MCF 10A (cell line): ENCODE measurements around the gene IRF4. TPM values are rescaled to one million over a fixed set of nuclear protein-coding genes. Genes with fewer than 3 reads are reported as not detected.

Source experiments
- BruUV-seq: library from RNA; stranded (reverse); fragments of 400-500 nt; replicated peaks from 2 replicates; lab custom pipeline; 2021; lab: Mats Ljungman, UMichigan
- CTCF ChIA-PET: fragments of 300-600 bp; sonication (Branson Sonifier 250); formaldehyde crosslinking; extraction: SDS; loops from one replicate; lab custom pipeline; 2021; ENCODE audit warnings: antibody characterized with exemption, inconsistent platforms; lab: Yijun Ruan, JAX
- POLR2A ChIA-PET: fragments of 300-600, 350-650 bp; sonication (Branson Sonifier 250); formaldehyde crosslinking; extraction: SDS; loops from one replicate; lab custom pipeline; 2020; ENCODE audit warnings: antibody characterized with exemption, inconsistent platforms; lab: Yijun Ruan, JAX
- DNase-seq: peaks from one replicate; pipeline ENCODE4 v3.0.0-alpha.2; 2018; ENCODE audit not compliant: unreplicated experiment
- H3K27ac Mint-ChIP-seq: one replicate; pipeline ENCODE4 v1.8.0; 2022; ENCODE audit warnings: mild to moderate bottlenecking, low read depth, mixed read lengths; ENCODE audit not compliant: unreplicated experiment
- H3K27me3 Mint-ChIP-seq: one replicate; pipeline ENCODE4 v1.8.0; 2022; ENCODE audit warnings: mixed read lengths; ENCODE audit not compliant: insufficient read depth, unreplicated experiment
- H3K36me3 Mint-ChIP-seq: one replicate; pipeline ENCODE4 v1.8.0; 2022; ENCODE audit warnings: mild to moderate bottlenecking, moderate library complexity, mixed read lengths; ENCODE audit not compliant: insufficient read depth, unreplicated experiment
- H3K4me1 Mint-ChIP-seq: one replicate; pipeline ENCODE4 v1.8.0; 2022; ENCODE audit warnings: mixed read lengths; ENCODE audit not compliant: insufficient read depth, unreplicated experiment
- H3K4me3 Mint-ChIP-seq: one replicate; pipeline ENCODE4 v1.8.0; 2022; ENCODE audit warnings: mild to moderate bottlenecking, moderate library complexity, mixed read lengths; ENCODE audit not compliant: unreplicated experiment
- H3K9me3 Mint-ChIP-seq: one replicate; pipeline ENCODE4 v1.8.0; 2022; ENCODE audit warnings: mixed read lengths; ENCODE audit not compliant: unreplicated experiment
- CTCF ChIP-seq: fragments of 200-600 bp; IDR thresholded peaks from one replicate; pipeline ENCODE4 v1.8.0; 2022; ENCODE audit warnings: antibody characterized with exemption, mild to moderate bottlenecking; ENCODE audit not compliant: unreplicated experiment
- intact Hi-C: fragments of 100-400 bp; cut with micrococcal nuclease; formaldehyde crosslinking; loops from 2 replicates; pipeline ENCODE4 v1.14.1; 2022
- total RNA-seq: library from RNA; stranded (reverse); gene quantifications from 2 replicates; pipeline ENCODE4 v1.2.3, GENCODE V29; 2022

IRF4 gene
- total RNA-seq, 1 experiment from 2014 or later, result not detected

GRCh38 chr6:362924-363249, 28.7 kb upstream of the IRF4 start:
- TF ChIP-seq CTCF, result no peak
- ChIA-PET CTCF (interaction anchor here (1.2 kb wide), 1 partner anchor 13 kb away, joined by 4 read pairs; no protein-coding TSS in a partner anchor), POLR2A (interaction anchor here (1.2 kb wide), 1 partner anchor 30 kb away, joined by 3 read pairs; no protein-coding TSS in a partner anchor)
- no peaks in the 10 kb centered on the region for H3K4me1 Mint-ChIP-seq
- no peaks in the 10 kb centered on the region for H3K36me3 Mint-ChIP-seq
- peaks cover 29% of the 10 kb centered on the region for H3K27me3 Mint-ChIP-seq
- DNase-seq, result no peak
- H3K9me3 Mint-ChIP-seq, result no peaks in the 10 kb centered on the region
- BruUV-seq, result no TSS peak
- H3K4me3 Mint-ChIP-seq, result no peak overlapping the region
- H3K27ac Mint-ChIP-seq, result no peak overlapping the region
- intact Hi-C loops, result loop anchor here (5.0 kb wide), 1 partner anchor 176 kb away; no protein-coding TSS in a partner anchor

GRCh38 chr6:363291-363690, 28.3 kb upstream of the IRF4 start:
- no peaks in the 10 kb centered on the region for H3K4me1 Mint-ChIP-seq
- CTCF ChIA-PET, result interaction anchor here (0.6 to 1.2 kb wide), 2 partner anchors 14 to 52 kb away, joined by 3 to 4 read pairs; no protein-coding TSS in a partner anchor
- no TSS peak for BruUV-seq

GRCh38 chr6:363909-364308, 27.6 kb upstream of the IRF4 start:
- ChIA-PET CTCF (interaction anchor here (0.6 kb wide), 1 partner anchor 53 kb away, joined by 3 read pairs; no protein-coding TSS in a partner anchor), POLR2A (no interaction called here)
- Mint-ChIP-seq H3K27me3 (peaks cover 31% of the 10 kb centered on the region), H3K36me3 (no peaks in the 10 kb centered on the region), H3K9me3 (no peaks in the 10 kb centered on the region), H3K4me3 (no peak overlapping the region), H3K4me1 (no peaks in the 10 kb centered on the region), H3K27ac (no peak overlapping the region)
- no peak for TF ChIP-seq CTCF
- intact Hi-C loops, result loop anchor here (5.0 kb wide), 1 partner anchor 177 kb away; no protein-coding TSS in a partner anchor
- no TSS peak for BruUV-seq
- DNase-seq, result no peak

More at GRCh38 chr6:363291-363690, 28.3 kb upstream of the IRF4 start:
- Mint-ChIP-seq H3K36me3 (no peaks in the 10 kb centered on the region), H3K27me3 (peaks cover 31% of the 10 kb centered on the region), H3K27ac (no peak overlapping the region), H3K9me3 (no peaks in the 10 kb centered on the region), H3K4me3 (no peak overlapping the region)
- intact Hi-C loops, result loop anchor here (5.0 kb wide), 1 partner anchor 176 kb away; no protein-coding TSS in a partner anchor
- POLR2A ChIA-PET, result interaction anchor here (1.2 kb wide), 1 partner anchor 30 kb away, joined by 3 read pairs; no protein-coding TSS in a partner anchor
- TF ChIP-seq CTCF, result no peak
- no peak for DNase-seq

GRCh38 chr6:364609-365540, 26.7 kb upstream of the IRF4 start:
- no peaks in the 10 kb centered on the region for H3K9me3 Mint-ChIP-seq
- ChIA-PET CTCF (interaction anchor here (0.6 to 0.7 kb wide), 2 partner anchors 9 to 341 kb away, joined by 3 to 4 read pairs; no protein-coding TSS in a partner anchor), POLR2A (interaction anchor here (0.6 to 1.0 kb wide), 3 partner anchors 18 to 71 kb away, joined by 3 read pairs; no protein-coding TSS in a partner anchor)
- H3K4me3 Mint-ChIP-seq, result no peak overlapping the region
- no TSS peak for BruUV-seq
- DNase-seq, result no peak
- TF ChIP-seq CTCF, result no peak
- intact Hi-C loops, result loop anchor here (5.0 kb wide), 1 partner anchor 178 kb away; no protein-coding TSS in a partner anchor
- no peaks in the 10 kb centered on the region for H3K36me3 Mint-ChIP-seq
- H3K27me3 Mint-ChIP-seq, result peaks cover 31% of the 10 kb centered on the region
- no peak overlapping the region for H3K27ac Mint-ChIP-seq
- no peaks in the 10 kb centered on the region for H3K4me1 Mint-ChIP-seq
